VCaP (cell line): ENCODE results near the gene PNRC1.

Experiments
- H3K27ac ChIP-seq: fragments of 450-650 bp; 2 replicates; pipeline ENCODE4 v1.5.1; 2017
- TF ChIP-seq, protein P1 (sequence below): fragments of 450-650 bp; conservative IDR thresholded peaks from 2 replicates; pipeline ENCODE4 v1.5.1; 2017; ENCODE audit warnings: mild to moderate bottlenecking, moderate library complexity

The PNRC1 gene

DNA sequence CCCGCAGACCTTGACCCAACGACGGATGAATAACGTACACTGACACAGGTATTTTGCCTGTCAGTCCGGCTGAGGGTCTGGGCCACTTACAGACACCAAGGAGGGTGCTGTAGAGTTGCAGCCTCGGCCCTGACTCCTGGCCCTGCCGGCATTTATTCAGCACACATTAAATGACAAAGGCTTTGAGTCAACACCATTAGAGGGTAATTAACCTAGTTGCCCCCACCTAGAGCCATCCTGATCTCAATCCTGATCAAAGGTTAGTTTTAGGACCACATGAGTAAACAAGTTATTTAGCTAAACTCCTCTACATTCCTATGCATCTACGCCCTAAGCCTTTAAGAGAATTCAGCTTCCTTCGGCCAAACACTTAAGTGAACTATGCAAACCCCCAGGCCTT lies 53.4 kb downstream of the PNRC1 start:
- TF ChIP-seq, protein P1, sequence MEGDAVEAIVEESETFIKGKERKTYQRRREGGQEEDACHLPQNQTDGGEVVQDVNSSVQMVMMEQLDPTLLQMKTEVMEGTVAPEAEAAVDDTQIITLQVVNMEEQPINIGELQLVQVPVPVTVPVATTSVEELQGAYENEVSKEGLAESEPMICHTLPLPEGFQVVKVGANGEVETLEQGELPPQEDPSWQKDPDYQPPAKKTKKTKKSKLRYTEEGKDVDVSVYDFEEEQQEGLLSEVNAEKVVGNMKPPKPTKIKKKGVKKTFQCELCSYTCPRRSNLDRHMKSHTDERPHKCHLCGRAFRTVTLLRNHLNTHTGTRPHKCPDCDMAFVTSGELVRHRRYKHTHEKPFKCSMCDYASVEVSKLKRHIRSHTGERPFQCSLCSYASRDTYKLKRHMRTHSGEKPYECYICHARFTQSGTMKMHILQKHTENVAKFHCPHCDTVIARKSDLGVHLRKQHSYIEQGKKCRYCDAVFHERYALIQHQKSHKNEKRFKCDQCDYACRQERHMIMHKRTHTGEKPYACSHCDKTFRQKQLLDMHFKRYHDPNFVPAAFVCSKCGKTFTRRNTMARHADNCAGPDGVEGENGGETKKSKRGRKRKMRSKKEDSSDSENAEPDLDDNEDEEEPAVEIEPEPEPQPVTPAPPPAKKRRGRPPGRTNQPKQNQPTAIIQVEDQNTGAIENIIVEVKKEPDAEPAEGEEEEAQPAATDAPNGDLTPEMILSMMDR = no peak
- no peak overlapping the region for H3K27ac ChIP-seq

DNA sequence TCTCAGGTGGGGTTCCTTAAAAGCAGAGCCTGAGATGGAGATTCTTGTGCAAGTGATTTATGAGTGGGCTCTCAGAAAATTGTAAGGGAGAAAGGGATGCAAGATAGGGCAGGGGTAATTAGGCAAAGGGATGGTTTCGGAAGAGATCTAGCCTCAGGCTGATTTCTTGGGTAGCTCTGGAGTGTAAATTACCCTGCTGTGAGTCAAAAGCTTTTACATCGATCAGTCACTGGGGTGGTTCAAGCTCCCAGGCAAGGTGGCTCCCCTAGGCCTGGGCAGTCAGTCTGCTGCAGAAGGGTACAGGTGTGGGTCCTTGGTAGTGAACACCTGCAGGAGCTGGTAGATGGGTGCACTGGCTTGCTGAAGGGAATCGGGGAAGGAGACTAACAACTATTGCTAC lies 54.2 kb downstream of the PNRC1 start:
- H3K27ac ChIP-seq = no peak overlapping the region
- TF ChIP-seq, protein P1 = no peak
